Measurements from ENCODE around the gene PPP1R27. TPM values are rescaled to one million over a fixed set of nuclear protein-coding genes. Genes with fewer than 3 reads are reported as not detected.

PPP1R27 gene
- total RNA-seq, 2 donors from 2014 or later = not detected

DNA sequence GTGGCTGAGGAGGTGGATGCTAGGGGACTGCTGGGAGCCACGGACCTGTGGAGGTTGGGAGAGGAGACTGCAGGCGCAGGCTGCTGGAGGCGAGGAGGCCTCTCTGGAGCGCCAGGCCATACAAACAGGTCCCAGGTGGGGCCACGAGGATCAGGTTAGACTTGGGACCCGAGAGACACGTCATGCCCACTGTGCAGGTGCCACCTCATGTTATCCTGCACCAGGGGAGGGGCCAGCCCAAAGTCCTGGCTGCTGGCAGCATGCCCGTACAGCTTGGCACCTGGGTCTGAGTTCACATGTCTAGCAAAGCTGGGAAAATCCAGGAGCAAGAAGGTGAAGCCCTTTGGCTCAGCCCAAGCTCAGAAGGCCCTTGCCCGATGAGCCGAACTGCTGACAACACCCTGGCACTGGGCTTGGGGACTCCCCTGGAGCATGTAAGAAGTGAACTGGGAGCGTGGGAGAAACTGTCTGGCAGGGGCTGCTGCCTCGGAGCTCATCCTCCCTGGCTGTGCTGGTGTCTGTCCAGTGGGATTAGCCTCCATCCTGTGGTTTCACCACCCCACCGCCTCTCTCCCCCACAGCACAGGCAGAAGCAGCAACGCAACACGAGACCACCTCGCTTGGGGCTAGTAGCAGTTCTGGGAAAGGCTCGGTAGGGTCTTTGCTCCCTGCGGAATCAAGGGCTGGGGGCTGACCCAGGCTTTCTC lies 31.0 kb upstream of the PPP1R27 start:
- Mint-ChIP-seq H3K36me3 (peaks cover 25 to 31% of the 10 kb centered on the region in 2 donors), H3K27ac (peak overlapping the region; percentile 77 to 82), H3K9me3 (no peaks in the 10 kb centered on the region)
- ATAC-seq (no peak), DNase-seq (ENCODE audit: low spot score in 2 of 2) (no peak)

DNA sequence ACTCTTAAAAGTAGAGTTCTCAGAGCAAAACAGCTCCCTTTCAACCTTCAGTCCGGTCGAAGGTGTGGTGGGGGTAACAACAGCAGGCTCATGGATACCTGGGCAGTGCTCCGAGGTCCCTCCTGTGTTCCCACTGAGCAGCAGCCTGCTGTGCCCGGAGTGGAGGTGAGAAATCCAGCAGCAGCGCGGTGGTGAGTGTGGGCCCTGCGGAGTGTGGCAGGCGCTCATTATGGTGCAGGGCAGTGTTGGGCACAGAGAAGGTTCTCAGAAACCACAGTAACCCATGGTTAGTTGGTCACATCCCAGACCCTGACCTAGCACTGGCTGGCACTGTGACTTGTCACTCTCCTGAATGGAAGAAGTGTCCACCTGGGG lies 30.5 kb upstream of the PPP1R27 start:
- H3K36me3 Mint-ChIP-seq = peaks cover 23 to 31% of the 10 kb centered on the region in 2 donors
- no peak for ATAC-seq
- no peaks in the 10 kb centered on the region for H3K9me3 Mint-ChIP-seq
- peak overlapping the region; percentile 68 to 82 for H3K27ac Mint-ChIP-seq
- DNase-seq (ENCODE audit: low spot score in 2 of 2) = no peak

DNA sequence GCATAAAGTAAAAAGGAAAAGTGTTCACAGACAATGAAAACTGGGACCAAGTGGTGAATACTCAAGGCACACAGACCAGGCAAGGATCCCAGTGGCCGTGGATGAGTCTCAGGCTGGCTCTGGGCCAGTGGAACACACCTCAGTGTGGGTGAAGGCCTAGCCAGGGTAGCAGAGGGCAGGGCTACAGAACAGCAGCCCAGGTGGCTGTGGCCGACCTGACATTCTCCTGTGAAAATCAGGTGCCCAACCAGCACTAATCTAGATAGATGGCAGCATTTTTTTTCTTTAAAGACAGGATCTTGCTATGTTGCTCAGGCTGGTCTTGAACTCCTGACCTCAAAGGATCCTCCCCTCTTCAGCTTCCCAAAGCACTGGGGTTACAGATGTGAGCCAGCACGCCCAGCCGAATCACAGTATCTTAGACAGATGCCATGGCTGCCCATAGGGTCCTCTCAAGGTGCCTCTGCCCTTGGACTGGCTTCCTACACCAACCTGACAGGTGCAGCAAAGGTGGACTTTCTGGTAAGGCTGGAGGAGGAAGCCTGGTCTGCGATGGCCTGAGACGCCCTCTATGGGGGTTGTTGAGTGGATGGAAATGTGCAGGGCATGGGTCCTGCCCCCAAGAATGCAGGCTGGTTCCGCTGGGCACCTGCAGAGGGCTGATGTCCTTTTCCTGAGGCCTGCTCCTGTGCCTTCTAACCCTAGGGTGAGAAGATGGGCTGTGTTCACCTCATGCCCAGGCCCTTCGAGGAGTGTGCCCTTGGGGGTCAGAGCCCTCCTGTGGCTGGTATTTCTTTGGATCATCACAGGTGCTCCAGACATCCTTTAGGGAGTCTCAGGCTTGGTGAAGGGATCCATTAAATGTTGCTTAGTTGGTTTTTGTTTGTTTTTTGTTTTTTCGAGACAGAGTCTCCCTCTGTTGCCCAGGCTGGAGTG lies 29.3 kb upstream of the PPP1R27 start:
- H3K36me3 Mint-ChIP-seq = peaks cover 22 to 30% of the 10 kb centered on the region in 2 donors
- peak overlapping the region; percentile 82 to 92 for H3K27ac Mint-ChIP-seq
- DNase-seq (ENCODE audit: low spot score in 2 of 2) (no peak), ATAC-seq (no peak)
- no peaks in the 10 kb centered on the region for H3K9me3 Mint-ChIP-seq

DNA sequence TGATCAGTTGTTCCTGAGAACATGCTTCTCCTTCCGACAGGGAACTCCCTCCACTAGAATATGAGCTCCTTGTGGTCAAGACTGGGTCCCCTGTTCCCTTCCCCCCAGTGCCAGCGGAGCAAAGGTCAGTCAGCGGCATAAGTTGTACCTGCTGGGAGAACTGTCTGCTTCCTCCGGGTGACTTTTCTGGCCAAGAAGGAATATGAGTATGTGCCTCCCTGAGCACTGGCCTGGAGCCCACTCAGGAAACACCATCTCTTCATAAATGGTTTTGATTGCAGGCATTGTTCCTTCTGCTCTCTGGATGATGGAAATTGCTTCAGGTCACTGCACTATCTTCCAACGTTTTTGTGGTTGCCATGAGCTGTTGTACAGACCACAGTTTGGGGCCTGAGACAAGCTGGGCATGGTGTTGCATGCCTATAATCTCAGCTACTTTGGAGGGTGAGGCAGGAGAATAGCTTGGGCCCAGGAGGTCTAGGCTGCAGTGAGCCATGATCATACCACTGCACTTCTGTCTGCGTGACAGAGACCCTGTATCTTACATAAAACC lies 28.3 kb upstream of the PPP1R27 start:
- ATAC-seq (no peak), DNase-seq (ENCODE audit: low spot score in 2 of 2) (no peak)
- no peaks in the 10 kb centered on the region for H3K9me3 Mint-ChIP-seq
- H3K36me3 Mint-ChIP-seq = peaks cover 23 to 31% of the 10 kb centered on the region in 2 donors
- peak overlapping the region; percentile 68 to 97 for H3K27ac Mint-ChIP-seq

DNA sequence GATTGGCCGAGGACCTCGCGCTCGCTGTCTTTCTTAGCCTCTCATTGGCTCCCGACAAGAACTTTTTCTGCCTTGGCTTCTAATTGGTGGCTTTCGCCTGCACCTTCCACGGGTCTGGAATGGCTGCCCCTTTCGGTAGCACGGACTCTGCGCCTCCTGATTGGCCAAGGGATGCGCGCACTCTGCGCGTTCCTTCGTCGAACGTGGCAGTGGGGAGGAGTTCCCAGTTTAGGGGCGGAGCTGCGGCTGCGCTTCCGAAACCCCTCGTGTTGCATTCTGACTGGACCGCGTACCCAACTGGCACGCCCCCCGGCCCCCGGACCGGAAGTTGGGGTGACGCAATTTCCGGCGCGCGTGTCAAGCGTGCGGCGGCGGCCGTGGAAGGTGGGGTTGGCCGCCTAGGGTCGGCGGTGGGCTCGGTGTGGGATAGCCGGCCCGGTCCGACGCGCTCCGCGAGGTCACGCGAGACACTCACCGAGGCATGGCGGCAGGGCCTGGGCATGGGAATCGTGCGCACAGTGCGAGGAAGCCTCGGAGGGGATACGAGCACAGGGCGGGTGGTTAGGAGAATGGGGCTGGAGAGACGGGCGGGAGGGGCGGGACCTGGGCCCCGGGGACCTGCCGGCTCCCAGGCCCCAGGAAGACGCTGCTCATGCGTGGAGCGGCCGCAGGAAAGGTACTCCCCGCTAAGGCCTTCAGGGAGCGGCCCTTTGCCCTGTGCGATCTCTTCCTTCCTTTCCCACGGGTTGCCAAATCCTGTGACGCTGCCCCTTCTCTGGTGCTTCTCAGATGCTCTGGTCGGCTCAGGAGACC lies 26.1 kb upstream of the PPP1R27 start:
- peak overlapping the region; percentile 96 to 98 for H3K27ac Mint-ChIP-seq
- DNase-seq (ENCODE audit: low spot score in 2 of 2) (peak; percentile 99 to 100), ATAC-seq (peak; percentile 87 to 90)
- no peaks in the 10 kb centered on the region for H3K9me3 Mint-ChIP-seq
- peaks cover 28 to 42% of the 10 kb centered on the region in 2 donors for H3K36me3 Mint-ChIP-seq

DNA sequence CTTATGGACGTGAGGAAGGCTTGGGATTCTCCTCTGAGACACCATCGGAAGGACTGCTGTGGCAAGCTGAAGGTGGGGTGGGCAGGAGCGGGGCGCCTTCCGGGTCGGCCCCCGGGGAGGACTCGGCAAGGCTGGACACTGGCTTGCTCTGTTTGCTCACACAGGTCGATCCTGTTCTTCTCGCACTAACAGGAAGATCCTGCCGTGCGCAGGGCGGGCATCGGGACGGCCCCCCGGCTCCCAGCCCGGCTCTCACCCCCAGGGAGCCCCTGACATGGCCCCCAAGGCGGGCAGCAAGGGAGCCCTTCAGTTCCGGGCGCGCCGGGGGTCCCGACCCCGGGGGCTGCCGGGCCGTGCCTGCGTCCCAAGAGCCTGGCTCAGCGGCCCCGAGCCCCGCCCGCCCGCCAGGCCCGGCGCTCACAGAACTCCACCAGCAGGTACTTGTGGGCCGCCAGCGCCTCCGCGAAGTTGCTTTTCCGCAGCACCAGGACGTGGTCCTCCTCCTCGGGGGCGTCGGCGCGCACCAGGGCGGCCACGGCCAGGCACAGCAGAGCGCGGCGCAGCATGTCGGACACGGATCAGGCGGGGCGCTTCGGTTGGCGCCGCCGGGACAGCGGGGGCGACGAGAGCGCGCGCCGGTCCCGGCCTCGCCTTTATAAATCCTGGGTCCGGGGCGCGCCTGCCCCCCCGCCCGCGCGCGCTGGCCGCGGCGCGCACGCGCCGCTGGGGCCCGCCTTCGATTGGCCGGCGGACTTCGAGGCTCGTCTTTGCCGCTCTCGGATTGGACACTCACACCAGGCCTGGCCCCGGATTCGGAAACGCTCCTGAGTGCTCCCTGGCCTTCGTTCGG lies 25.3 kb upstream of the PPP1R27 start, which contains the start of gene P4HB:
Gene P4HB (minus strand): TSS at position 630 of the 850 bp plus-strand sequence. CDS start 64 bp downstream, at position 566.
- no peaks in the 10 kb centered on the region for H3K9me3 Mint-ChIP-seq
- H3K36me3 Mint-ChIP-seq = peaks cover 28 to 48% of the 10 kb centered on the region in 2 donors
- peak in 1 of 2 donors; percentile 95 for DNase-seq (ENCODE audit: low spot score in 2 of 2)
- H3K27ac Mint-ChIP-seq = peak within 1 kb of the TSS; percentile 96 to 98
- no peak for ATAC-seq

DNA sequence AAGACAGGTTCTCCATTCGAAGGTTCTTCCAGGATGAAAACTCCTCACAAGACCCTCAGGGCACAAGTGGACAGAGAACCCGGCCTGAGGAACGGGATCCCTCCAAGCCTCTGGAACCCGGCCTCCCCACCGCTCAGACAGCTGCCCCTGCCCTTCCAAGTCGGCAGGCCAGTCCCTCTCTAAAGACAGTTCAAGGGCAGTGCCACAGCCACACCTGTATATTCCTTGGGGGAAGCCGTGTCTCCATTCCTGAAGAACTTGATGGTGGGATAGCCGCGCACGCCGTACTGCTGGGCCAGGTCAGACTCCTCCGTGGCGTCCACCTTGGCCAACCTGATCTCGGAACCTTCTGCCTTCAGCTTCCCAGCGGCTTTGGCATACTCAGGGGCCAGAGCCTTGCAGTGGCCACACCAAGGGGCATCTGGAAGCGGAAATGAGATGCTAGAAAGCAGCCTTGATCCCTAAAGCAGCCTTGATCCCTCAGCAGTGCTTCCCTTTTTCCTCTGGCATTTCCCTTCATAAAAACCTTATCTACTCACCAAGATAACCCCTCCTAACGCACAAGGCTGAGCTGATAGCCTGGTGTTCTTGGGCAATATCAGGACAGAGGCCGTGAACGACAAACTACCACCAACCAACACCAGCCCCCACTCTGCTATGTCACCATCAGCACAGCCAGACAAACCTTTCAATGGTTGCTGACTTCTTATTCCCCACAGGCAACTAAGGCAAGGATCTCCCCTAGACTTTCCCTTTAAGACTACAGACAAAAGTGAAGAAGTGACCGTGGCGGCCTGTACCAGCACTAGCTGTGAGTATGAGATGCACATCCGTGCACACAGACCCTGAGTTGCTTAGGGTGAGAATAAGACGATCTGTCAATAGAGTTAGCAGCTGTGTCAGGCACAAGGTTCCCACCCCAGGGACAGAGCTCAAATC lies 24.4 kb upstream of the PPP1R27 start:
- no peaks in the 10 kb centered on the region for H3K9me3 Mint-ChIP-seq
- peak overlapping the region; percentile 77 to 98 for H3K27ac Mint-ChIP-seq
- no peak for DNase-seq (ENCODE audit: low spot score in 2 of 2)
- ATAC-seq = no peak
- H3K36me3 Mint-ChIP-seq = peaks cover 28 to 48% of the 10 kb centered on the region in 2 donors

DNA sequence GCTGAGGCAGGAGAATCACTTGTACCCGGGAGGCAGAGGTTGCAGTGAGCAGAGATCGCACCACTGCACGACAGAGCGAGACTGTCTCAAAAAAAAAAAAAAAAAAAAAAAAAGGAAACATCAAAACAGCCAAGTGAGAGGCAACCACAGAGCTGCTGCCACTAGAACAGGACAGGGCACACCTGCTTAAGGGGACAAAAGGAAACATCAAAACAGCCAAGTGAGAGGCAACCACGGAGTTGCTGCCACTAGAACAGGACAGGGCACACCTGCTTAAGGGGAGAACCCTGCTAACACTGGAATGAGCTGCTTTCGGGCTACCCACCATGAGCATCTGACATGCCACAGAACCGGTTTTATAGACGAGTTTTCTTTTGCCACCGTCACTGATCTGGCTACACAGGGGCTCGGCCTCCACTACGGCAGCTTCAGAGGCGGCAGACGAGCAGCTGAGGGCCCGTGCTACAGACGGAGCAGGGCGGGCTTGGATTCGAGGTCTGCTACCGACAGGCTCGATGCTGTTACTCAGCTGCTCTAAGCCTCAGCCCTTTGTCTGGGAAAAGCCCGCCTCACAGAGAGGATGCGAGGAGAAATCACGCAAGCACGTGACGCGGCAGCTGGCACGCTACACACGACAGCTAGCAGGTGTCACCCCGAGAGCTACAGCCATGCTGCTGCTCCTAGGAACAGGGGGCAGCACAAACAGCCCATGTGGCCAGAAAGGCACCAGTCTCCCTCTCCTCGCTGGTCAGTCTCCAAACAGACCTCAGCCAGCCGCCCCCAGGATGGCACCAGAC lies 23.5 kb upstream of the PPP1R27 start:
- no peaks in the 10 kb centered on the region for H3K9me3 Mint-ChIP-seq
- H3K27ac Mint-ChIP-seq = peak overlapping the region in 1 of 2 donors; percentile 98
- peaks cover 26 to 47% of the 10 kb centered on the region in 2 donors for H3K36me3 Mint-ChIP-seq
- no peak for ATAC-seq
- DNase-seq (ENCODE audit: low spot score in 2 of 2) = no peak

DNA sequence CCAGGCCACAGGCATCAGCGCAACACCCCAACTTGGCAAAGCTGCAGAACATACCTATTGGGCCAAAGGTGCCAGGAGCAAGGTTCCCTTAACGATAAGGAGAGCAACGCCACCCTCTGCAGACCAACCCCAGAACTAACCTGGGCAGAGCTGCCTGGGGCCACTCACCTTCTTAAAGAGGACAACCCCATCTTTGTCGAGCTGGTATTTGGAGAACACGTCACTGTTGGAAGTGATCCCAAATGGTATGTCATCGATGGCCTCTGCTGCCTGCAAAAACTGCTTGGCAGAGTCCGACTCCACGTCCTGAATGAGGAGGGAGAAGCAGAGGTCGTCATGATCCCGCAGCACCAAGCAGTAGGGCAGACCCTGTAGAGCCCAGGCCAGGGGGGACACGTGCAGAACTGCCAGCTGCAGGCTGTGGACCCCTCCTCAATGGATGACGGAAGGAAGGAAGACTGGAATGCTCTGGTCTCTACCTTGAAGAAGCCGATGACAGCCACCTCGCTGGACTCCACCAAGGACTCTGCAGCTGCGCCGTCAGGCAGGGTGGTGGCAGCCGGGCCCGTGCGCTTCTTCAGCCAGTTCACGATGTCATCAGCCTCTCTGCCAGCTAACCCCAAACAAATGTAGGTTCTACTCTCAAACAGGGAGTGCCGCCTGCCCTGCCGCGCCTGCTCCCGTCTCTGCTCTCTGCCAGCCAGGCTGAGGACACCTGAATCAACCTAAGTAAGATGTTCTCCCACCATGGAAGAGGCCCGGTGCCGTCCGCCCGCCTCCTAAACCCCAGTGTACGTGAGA lies 20.3 kb upstream of the PPP1R27 start:
- DNase-seq (ENCODE audit: low spot score in 2 of 2) (no peak), ATAC-seq (peak in 1 of 2 donors; percentile 16)
- H3K9me3 Mint-ChIP-seq = no peaks in the 10 kb centered on the region
- H3K27ac Mint-ChIP-seq = no peak overlapping the region
- H3K36me3 Mint-ChIP-seq = peaks cover 27 to 44% of the 10 kb centered on the region in 2 donors

DNA sequence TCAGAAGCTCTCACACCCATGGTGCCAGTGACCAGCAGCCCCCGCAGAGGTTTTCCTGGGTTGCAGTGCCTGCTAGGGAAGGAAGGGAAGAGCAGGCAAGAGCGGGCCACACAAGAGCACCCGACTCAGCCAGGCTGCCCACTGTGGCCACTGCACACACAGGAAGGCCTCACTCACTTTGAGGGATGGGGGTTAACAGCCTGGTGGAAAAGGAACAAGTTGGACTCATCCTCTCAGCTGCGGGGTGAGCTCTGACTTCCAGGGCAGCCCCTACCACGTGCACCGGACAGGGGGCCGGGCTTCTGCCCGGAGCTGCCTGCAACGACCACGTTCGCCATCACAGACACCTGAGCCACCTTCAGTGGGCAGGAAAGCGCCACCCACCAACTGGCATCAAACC lies 17.4 kb upstream of the PPP1R27 start:
- Mint-ChIP-seq H3K36me3 (peaks cover 13 to 26% of the 10 kb centered on the region in 2 donors), H3K9me3 (no peaks in the 10 kb centered on the region), H3K27ac (no peak overlapping the region)
- DNase-seq (ENCODE audit: low spot score in 2 of 2) = no peak
- peak in 1 of 2 donors; percentile 15 for ATAC-seq

DNA sequence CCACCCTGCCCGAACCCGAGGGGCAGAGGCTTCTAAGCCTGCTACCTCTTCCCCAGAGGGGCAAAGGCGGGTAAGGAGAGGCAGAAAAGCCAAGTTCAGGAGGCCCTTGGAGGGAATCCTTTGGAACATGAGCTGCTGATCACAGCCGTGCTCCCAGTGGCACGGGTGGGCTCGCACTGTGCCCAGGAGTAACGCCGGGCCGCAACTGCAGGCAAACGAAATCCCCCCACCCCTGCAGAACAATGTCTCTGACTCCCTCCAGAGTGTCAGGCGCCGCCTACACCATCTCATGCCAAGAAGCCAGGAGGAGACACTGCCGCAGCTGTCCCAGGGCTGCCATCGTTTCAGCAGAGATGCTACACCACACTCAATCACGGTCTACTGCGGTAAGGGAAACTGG lies 16.6 kb upstream of the PPP1R27 start:
- H3K9me3 Mint-ChIP-seq = no peaks in the 10 kb centered on the region

DNA sequence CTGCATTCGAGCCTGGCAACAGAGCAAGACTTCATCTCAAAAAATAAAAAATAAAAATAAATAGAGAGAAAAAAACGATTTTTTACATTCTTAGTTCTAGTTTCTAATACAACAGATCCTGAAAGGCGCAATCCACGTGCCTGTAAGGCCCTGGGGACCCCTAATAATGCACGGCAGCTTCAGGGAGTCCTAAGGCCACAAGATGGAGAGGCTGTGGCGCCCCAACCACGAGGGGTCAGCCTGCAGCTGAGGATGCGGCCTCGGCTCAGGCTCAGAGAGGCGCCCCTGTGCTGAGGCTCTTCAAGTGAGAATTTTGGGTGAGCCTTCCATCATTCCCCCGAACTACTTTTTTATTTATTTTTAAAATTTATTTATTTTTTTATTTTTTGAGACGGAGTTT lies 14.6 kb upstream of the PPP1R27 start:
- DNase-seq (ENCODE audit: low spot score in 2 of 2) (no peak), ATAC-seq (no peak)
- H3K27ac Mint-ChIP-seq = no peak overlapping the region
- H3K9me3 Mint-ChIP-seq = no peaks in the 10 kb centered on the region
- H3K36me3 Mint-ChIP-seq = peaks cover 13 to 27% of the 10 kb centered on the region in 2 donors

More for the DNA sequence above, 16.6 kb upstream of the PPP1R27 start:
- no peak for ATAC-seq
- Mint-ChIP-seq H3K27ac (no peak overlapping the region), H3K36me3 (peaks cover 13 to 26% of the 10 kb centered on the region in 2 donors)
- DNase-seq (ENCODE audit: low spot score in 2 of 2) = no peak

Measured in activated naive CD4-positive, alpha-beta T cell treated with anti-CD3 and anti-CD28 coated beads, Interleukin-2, amount 50 U/mL, for 72 hours (primary cell).